NCI-H2029 treated with DMSO at 0.1 percent for 48 hours (cell line): ENCODE measurements around the gene WNT4.
"Not testable (repeated sequence)": the region's sequence is repeated elsewhere in the genome, so short reads cannot be mapped to it uniquely, and the experiment has no call there.

Experiments
- DNase-seq: peaks from one replicate; lab custom pipeline; 2025; lab: John Stamatoyannopoulos, UW

The WNT4 gene

GRCh38 chr1:22108339-22109105 is 34.4 kb downstream of the WNT4 start:
- no peak for DNase-seq

- DNase-seq = no peak
Measured at GRCh38 chr1:22107126-22107525, 35.8 kb downstream of the WNT4 start.

- peak; percentile 19 for DNase-seq
Measured at GRCh38 chr1:22105611-22106207, 37.2 kb downstream of the WNT4 start.

GRCh38 chr1:22104865-22105437 is 37.9 kb downstream of the WNT4 start:
- DNase-seq = no peak

- no peak for DNase-seq
Measured at GRCh38 chr1:22104094-22104493, 38.8 kb downstream of the WNT4 start.

GRCh38 chr1:22102746-22103145 is 40.2 kb downstream of the WNT4 start:
- DNase-seq = no peak

- no peak for DNase-seq
Measured at GRCh38 chr1:22101995-22102394, 40.9 kb downstream of the WNT4 start.

GRCh38 chr1:22101199-22101598 is 41.7 kb downstream of the WNT4 start:
- no peak for DNase-seq

DNA sequence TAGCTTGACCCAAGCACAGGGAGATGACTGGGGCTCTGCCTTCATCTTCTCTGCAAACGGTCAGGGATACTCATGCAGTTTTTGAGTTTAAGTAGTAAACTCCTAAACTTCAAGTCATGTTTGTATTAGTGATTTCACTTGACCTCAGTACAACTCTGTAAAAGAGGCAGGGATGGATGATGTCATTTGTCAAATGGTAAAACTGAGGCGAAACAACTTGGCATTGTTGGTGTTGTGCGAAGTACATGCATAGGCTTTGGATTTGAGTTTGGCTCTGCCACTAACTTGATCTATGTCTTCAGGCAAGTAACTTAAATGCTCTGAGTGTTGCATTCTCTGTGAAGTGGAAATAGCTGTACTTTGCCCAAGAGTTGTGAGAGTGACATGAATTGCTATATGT is 42.7 kb downstream of the WNT4 start:
- DNase-seq = no peak

- DNase-seq = no peak
Measured at GRCh38 chr1:22098752-22099151, 44.1 kb downstream of the WNT4 start.

DNA sequence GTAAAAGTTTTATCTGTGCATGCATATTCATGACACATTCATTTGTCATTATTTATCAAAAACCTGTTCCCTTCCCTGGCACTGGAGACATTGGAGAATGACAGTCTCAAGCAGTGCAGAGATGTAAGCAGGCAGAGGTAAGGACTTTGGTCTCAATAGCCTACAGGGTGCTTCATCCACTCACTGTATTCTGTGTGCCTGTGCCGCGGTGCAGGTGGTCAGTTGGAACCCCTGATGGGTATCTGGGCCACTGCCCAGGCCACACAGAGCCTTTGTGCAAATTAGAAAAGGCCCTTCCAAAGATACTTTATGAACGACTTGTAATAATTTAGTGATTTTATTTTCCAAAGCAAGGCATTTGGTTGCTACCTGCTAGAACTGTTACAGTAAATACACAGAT is 46.4 kb downstream of the WNT4 start:
- DNase-seq = no peak

- no peak for DNase-seq
Measured at GRCh38 chr1:22096036-22096435, 46.9 kb downstream of the WNT4 start.

GRCh38 chr1:22093513-22093912 is 49.4 kb downstream of the WNT4 start:
- DNase-seq = no peak

- DNase-seq = not testable (repeated sequence)
Measured at GRCh38 chr1:22092026-22092768, 50.7 kb downstream of the WNT4 start.

- DNase-seq = no peak
Measured at GRCh38 chr1:22090867-22091266, 52.0 kb downstream of the WNT4 start.

DNA sequence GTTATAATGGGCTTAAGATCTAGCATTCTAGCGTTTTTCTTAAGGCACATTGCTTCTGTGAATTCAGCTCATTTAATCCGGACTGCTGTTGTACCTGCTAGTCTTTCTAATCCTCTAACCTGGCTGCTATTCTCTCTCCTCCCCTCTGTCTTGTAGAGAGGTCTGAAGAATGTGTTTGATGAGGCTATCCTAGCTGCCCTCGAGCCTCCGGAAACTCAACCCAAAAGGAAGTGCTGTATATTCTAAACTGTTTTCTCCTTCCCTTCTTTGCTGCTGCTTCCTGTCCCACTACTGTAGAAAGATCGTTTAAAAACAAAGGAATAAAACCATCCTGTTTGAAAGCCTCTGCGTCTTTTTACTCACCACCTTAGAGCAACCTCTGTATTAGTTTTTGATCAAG is 53.1 kb downstream of the WNT4 start:
- DNase-seq = no peak

DNA sequence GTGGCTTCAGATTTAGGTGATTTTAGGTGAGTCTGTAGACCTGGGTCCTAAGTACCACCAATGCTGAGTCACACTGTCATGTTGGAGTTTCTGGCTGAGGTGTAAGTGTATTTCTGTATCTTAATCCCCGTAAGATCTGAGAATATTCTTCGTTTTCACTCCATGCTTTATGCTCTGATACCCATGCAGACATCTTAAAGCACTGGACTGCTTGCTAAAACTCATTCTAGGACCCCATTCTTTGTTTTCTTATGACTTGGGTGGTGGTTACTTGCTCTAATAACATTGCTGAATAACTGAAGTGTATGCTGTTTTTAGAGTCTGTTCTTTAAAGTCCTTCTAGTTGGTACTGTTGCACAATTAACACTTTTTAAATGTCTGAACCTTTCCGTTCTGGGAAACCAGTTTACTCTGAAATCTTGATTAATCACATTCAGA is 53.7 kb downstream of the WNT4 start:
- DNase-seq = no peak

- no peak for DNase-seq
Measured at GRCh38 chr1:22088331-22088730, 54.6 kb downstream of the WNT4 start.

- DNase-seq = no peak
Measured at GRCh38 chr1:22080191-22080590, 62.7 kb downstream of the WNT4 start.

GRCh38 chr1:22078133-22078532 is 64.8 kb downstream of the WNT4 start:
- no peak for DNase-seq

GRCh38 chr1:22077728-22078127 is 65.2 kb downstream of the WNT4 start:
- DNase-seq = no peak

GRCh38 chr1:22076346-22076745 is 66.6 kb downstream of the WNT4 start:
- no peak for DNase-seq

GRCh38 chr1:22075718-22076117 is 67.2 kb downstream of the WNT4 start:
- DNase-seq = no peak
